ENCODE data around the gene AP3S1.
"Not testable (repeated sequence)": the region's sequence is repeated elsewhere in the genome, so short reads cannot be mapped to it uniquely, and the experiment has no call there.

Gene AP3S1

DNA sequence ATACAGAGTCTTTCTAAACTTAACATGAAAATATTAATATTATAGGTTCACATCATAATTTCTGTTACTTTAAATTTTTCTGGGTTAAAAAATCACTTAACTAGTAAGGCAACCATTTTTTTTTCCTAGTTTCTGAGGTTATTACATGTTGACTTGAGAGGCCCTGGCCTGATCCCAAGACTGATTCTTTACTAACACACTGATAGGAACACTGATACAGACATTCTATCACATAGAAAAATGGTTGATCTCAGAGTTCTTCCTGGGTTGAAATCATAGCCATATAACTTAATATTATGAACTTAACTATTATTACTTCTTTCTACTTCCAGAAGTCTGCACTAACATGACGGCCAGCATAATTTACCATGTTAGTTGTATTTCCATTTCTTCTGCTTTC, 43.0 kb downstream of the AP3S1 start:
- H3K4me3 ChIP-seq (ENCODE audit: low read depth, low read length) = no peak overlapping the region
- TF ChIP-seq CTCF (IDR thresholded peaks at IDR 0.05; ENCODE audit: borderline replicate concordance, insufficient read depth, low read depth, low read length) = no peak

DNA sequence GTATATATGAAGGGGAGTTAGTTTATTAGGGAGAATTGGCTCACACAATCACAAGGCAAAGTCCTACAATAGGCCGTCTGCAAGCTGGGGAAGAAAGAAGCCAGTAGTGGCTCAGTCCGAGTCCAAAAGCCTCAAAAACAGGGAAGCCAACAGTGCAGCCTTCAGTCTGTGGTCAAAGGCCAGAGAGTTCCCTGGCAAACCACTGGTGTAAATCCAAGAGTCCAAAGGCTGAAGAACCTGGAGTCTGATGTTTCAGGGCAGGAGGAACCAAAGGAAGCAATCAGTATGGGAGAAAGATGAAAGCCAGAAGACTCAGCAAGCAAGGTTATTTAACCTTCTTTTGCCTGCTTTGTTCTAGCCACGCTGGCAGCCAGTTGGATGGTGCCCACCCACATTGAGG, 43.5 kb downstream of the AP3S1 start:
- H3K4me3 ChIP-seq (ENCODE audit: low read depth, low read length) = not testable (repeated sequence)

- no peak for TF ChIP-seq CTCF (IDR thresholded peaks at IDR 0.05; ENCODE audit: borderline replicate concordance, insufficient read depth, low read depth, low read length)
- no peak overlapping the region for H3K4me3 ChIP-seq (ENCODE audit: low read depth, low read length)
These were observed 46.3 kb downstream of the AP3S1 start for GRCh38 chr5:115888027-115888426.

DNA sequence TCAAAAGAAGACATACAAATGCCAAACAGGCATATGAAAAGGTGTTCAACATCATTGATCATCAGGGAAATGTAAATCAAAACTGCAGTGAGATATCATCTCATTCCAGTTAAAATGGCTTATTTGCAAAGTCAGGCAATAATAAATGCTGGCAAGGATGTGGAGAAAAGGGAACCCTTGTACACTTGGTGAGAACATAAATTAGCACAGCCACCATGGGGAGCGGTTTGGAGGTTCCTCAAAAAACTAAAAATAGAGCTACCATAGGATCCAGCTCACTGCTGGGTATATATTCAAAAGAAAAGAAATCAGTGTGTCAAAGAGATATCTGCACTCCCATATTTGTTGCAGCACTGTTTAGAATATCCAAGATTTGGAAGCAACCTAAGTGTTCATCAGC, 50.3 kb downstream of the AP3S1 start:
- H3K4me3 ChIP-seq (ENCODE audit: low read depth, low read length) = no peak overlapping the region
- TF ChIP-seq CTCF (IDR thresholded peaks at IDR 0.05; ENCODE audit: borderline replicate concordance, insufficient read depth, low read depth, low read length) = no peak

- H3K4me3 ChIP-seq (ENCODE audit: low read depth, low read length) = no peak overlapping the region
- TF ChIP-seq CTCF (IDR thresholded peaks at IDR 0.05; ENCODE audit: borderline replicate concordance, insufficient read depth, low read depth, low read length) = no peak
These were observed 52.6 kb downstream of the AP3S1 start for GRCh38 chr5:115894342-115894741.

DNA sequence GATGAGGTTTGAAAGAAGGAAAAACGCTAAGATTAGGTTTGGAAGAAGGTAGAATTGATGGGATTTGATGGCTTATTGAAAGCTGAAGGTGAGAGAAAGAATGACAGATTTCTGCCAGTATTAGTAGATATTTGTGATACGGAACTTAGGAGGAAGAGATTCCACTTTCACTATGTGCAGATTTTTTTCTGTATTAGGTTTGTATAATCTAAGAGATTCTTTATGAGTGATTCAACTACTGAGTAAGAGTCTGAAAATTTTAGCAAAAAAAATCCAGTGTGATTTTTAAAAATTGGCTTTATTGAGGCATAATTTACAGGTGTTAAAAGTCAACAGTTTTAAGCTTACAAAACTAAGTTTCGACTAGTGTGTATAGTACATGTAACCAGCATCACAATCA, 54.1 kb downstream of the AP3S1 start:
- no peak for TF ChIP-seq CTCF (IDR thresholded peaks at IDR 0.05; ENCODE audit: borderline replicate concordance, insufficient read depth, low read depth, low read length)

DNA sequence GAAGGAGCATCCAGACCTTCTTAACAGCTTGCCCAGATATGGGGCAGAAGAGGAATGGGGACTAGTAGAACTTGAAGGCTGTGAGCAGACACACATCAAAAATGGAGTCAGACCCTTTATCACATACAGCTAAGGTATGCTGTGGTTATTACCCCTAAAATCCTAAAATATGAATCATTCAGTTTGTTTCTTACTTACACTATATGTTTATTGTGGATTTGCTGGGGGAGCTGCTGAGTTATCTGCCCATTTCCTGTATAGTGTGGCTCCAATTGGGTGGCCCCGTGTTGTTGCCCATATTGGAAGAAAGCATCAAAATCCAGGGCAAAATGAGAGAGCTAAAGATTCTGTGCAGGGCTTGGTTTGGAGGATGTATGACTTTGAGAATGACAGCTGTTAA, 56.9 kb downstream of the AP3S1 start:
- no peak overlapping the region for H3K4me3 ChIP-seq (ENCODE audit: low read depth, low read length)
- TF ChIP-seq CTCF (IDR thresholded peaks at IDR 0.05; ENCODE audit: borderline replicate concordance, insufficient read depth, low read depth, low read length) = no peak

More for the DNA sequence above, 54.1 kb downstream of the AP3S1 start:
- H3K4me3 ChIP-seq (ENCODE audit: low read depth, low read length) = no peak overlapping the region

DNA sequence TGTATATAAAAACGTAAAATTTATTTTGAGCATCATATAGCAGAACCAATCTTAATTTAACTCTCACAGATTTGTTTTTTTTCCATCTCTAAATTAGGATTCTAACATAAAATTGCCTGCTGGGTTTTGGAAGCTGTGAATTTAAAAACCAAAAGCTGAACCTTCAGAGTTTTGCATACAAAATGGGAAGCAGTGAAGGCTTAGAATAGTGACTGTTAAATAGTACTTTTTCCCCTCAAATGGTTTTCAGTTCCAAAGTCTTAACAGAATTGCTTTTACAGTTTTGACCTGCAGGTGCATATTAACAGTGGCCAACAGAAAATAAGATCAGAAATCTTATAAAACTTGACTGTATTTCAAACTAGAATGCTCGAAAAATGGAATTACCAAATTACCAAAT, 65.4 kb downstream of the AP3S1 start:
- no peak overlapping the region for H3K4me3 ChIP-seq (ENCODE audit: low read depth, low read length)
- TF ChIP-seq CTCF (IDR thresholded peaks at IDR 0.05; ENCODE audit: borderline replicate concordance, insufficient read depth, low read depth, low read length) = no peak

GRCh38 chr5:115913623-115914400, 72.1 kb downstream of the AP3S1 start:
- H3K4me3 ChIP-seq (ENCODE audit: low read depth, low read length) = not testable (repeated sequence)
